Left ventricle myocardium inferior (tissue), 1 donor: ENCODE measurements around the gene C1QTNF6. TPM values are rescaled to one million over a fixed set of nuclear protein-coding genes. Genes with fewer than 3 reads are reported as not detected.
A peak's percentile ranks its signal among the peaks of the same experiment; 100 is the strongest.

Source experiments
- DNase-seq: peaks from one replicate; pipeline ENCODE4 v3.0.0-alpha.2; 2020
- H3K27ac ChIP-seq: fragments of 200-600 bp; replicated peaks from 2 replicates; pipeline ENCODE4 v1.8.0; 2021
- H3K27me3 ChIP-seq: fragments of 200-600 bp; 2 replicates; pipeline ENCODE4 v1.8.0; 2021; ENCODE audit warnings: low read depth
- H3K36me3 ChIP-seq: fragments of 200-600 bp; 2 replicates; pipeline ENCODE4 v1.8.0; 2021
- H3K4me1 ChIP-seq: fragments of 200-600 bp; 2 replicates; pipeline ENCODE4 v1.8.0; 2021
- H3K4me3 ChIP-seq: fragments of 200-600 bp; 2 replicates; pipeline ENCODE4 v1.8.0; 2021; ENCODE audit warnings: mild to moderate bottlenecking, moderate library complexity
- H3K9me3 ChIP-seq: fragments of 200-600 bp; replicated peaks from 2 replicates; pipeline ENCODE4 v1.8.0; 2021
- intact Hi-C: fragments of 100-400 bp; cut with micrococcal nuclease; formaldehyde crosslinking; loops from one replicate; pipeline ENCODE4 v1.11.0; 2022
- total RNA-seq: library from RNA; stranded (reverse); fragmentation: NEBNext Ultra II Directional; extraction: Animal tissue kit (Norgen Biotek cat#: 25700); gene quantifications from one replicate; pipeline ENCODE4 v1.2.1, GENCODE V29; 2021
- TF ChIP-seq, protein P1 (sequence below): fragments of 200-600 bp; IDR thresholded peaks from 2 replicates; pipeline ENCODE4 v1.8.0; 2021; ENCODE audit warnings: antibody characterized with exemption, mild to moderate bottlenecking, borderline replicate concordance
- donor health status: DM: no; HTN: yes; CAD: no; lungs with severe emphysema.

C1QTNF6 gene
- total RNA-seq, 1 donor from 2014 or later, result 1.3 TPM

DNA sequence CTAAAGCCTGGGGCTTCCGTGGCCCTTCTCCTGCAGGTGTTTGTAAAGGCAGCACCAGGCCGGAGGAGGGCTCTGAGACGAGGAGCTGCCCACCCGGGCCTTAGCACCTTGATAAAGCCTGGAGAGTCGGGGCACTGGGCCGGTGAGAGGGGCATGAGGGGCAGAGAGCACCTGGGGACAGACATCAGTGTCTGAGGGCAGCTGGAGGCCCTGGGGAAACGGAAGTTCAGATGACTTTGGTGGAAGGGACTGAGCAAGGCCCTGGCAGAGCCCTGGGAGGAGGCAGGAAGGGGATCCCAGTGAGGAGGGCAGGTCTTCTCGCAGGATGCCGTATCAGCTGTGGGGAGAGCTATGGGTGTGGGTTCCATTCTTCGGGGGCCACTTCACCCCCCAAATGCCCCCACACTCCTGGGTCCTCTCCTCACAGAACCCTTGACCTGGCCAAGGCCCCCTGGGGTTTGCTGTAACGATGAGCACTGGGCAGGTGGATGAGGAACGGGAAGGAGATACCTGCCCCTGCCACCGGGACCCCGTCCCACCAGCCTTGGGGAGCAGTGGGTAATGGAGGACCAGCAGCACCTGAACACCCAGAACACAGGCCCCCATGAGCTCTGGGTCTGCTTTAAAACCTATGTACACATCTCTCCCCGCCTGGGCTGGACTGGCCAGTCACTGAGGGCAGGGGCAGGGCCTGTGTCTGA, 7.4 kb downstream of the C1QTNF6 start:
- no peaks in the 10 kb centered on the region for H3K27me3 ChIP-seq
- no peak overlapping the region for H3K4me3 ChIP-seq
- DNase-seq, result no peak
- TF ChIP-seq, protein P1, sequence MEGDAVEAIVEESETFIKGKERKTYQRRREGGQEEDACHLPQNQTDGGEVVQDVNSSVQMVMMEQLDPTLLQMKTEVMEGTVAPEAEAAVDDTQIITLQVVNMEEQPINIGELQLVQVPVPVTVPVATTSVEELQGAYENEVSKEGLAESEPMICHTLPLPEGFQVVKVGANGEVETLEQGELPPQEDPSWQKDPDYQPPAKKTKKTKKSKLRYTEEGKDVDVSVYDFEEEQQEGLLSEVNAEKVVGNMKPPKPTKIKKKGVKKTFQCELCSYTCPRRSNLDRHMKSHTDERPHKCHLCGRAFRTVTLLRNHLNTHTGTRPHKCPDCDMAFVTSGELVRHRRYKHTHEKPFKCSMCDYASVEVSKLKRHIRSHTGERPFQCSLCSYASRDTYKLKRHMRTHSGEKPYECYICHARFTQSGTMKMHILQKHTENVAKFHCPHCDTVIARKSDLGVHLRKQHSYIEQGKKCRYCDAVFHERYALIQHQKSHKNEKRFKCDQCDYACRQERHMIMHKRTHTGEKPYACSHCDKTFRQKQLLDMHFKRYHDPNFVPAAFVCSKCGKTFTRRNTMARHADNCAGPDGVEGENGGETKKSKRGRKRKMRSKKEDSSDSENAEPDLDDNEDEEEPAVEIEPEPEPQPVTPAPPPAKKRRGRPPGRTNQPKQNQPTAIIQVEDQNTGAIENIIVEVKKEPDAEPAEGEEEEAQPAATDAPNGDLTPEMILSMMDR, result no peak
- no peak overlapping the region for H3K27ac ChIP-seq
- intact Hi-C loops, result no loop called here
- no peaks in the 10 kb centered on the region for H3K36me3 ChIP-seq
- peaks cover 55% of the 10 kb centered on the region for H3K4me1 ChIP-seq
- no peaks in the 10 kb centered on the region for H3K9me3 ChIP-seq

GRCh38 chr22:37179622-37180420, 8.2 kb downstream of the C1QTNF6 start:
- intact Hi-C loops, result no loop called here
- H3K27ac ChIP-seq, result no peak overlapping the region

GRCh38 chr22:37179126-37179470, 8.9 kb downstream of the C1QTNF6 start:
- Histone ChIP-seq H3K9me3 (no peaks in the 10 kb centered on the region), H3K27ac (peak overlapping the region; percentile 25), H3K4me1 (peaks cover 58% of the 10 kb centered on the region), H3K4me3 (no peak overlapping the region), H3K27me3 (no peaks in the 10 kb centered on the region), H3K36me3 (no peaks in the 10 kb centered on the region)
- no peak for DNase-seq
- TF ChIP-seq, protein P1, result no peak
- intact Hi-C loops, result no loop called here

More at GRCh38 chr22:37179622-37180420, 8.2 kb downstream of the C1QTNF6 start:
- Histone ChIP-seq H3K36me3 (no peaks in the 10 kb centered on the region), H3K27me3 (no peaks in the 10 kb centered on the region), H3K9me3 (no peaks in the 10 kb centered on the region), H3K4me3 (no peak overlapping the region), H3K4me1 (peaks cover 60% of the 10 kb centered on the region)
- no peak for DNase-seq
- TF ChIP-seq, protein P1, result no peak

DNA sequence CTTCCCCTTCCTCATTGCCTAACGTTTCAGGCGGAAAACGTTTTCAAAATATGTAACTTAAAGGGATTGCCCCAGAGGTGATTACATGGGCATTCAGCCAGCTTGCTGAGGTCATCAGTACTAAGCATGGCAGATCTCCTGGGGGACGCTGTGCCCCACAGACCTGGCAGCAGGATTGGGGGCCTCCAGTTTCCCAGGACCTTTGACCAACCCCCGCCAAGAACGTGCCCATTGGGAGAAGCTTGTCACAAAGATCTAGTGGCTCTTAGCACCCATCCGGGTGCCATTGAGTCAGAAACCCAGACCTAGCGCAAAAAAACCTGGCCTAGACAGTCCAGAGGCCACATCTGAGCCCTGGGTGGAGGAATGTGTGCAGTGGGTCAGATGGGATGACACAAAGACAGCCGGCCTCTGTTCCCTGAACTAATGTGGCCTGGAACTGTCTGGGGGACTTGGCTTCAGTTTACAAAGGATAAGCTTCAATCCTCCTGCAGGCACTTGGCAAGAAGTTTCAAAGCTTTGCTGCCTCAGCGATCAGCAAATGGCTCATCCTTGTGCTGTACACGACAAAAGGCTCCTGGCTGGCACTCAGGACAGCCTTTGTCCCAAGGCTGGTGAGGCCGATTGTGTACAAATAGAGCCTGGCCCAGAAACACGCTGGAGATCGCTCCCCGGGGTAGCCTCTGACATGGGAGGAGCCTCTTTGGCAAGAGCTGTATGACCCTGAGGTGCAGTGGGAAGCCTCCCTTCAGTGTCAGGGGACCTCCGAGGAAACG, 9.5 kb downstream of the C1QTNF6 start:
- intact Hi-C loops, result no loop called here
- H3K36me3 ChIP-seq, result no peaks in the 10 kb centered on the region
- no peak for DNase-seq
- no peak overlapping the region for H3K4me3 ChIP-seq
- peaks cover 54% of the 10 kb centered on the region for H3K4me1 ChIP-seq
- H3K27ac ChIP-seq, result peak overlapping the region; percentile 25
- H3K27me3 ChIP-seq, result no peaks in the 10 kb centered on the region
- no peaks in the 10 kb centered on the region for H3K9me3 ChIP-seq
- TF ChIP-seq, protein P1, result no peak

DNA sequence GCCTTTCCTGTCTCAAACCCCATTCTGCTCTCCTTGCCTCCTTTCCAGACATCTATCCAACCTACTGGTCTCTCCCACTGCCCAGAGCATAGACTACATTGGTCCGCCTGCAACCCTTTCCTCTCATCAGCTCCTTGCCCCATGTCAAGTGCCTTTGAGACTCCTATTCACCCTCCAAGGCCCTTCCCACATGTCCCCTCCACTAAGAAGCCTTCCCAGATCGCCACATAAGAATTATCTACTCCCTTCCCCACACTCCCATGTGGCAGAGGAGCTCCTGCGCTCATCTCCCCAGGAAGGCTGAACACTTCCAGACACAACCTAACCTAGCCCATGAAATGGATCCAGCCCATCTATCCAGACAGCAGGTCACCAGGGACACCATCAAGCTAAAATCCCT, 10.3 kb downstream of the C1QTNF6 start:
- Histone ChIP-seq H3K27me3 (no peaks in the 10 kb centered on the region), H3K27ac (peak overlapping the region; percentile 60), H3K9me3 (no peaks in the 10 kb centered on the region), H3K36me3 (no peaks in the 10 kb centered on the region), H3K4me1 (peaks cover 54% of the 10 kb centered on the region), H3K4me3 (no peak overlapping the region)
- TF ChIP-seq, protein P1, result no peak
- DNase-seq, result no peak
- intact Hi-C loops, result no loop called here
